Astrocyte (in vitro differentiated cells and primary cell): Measurements from ENCODE around the gene EPB41L1.

Source experiments
- EZH2 ChIP-seq: IDR thresholded peaks from 2 replicates; pipeline ENCODE4 v1.6.1; 2012; ENCODE audit warnings: mild to moderate bottlenecking, low read length, inconsistent platforms; ENCODE audit not compliant: insufficient read depth
- TF ChIP-seq, protein P1 (sequence below): IDR thresholded peaks from 2 replicates; pipeline ENCODE4 v1.5.1; 2011; ENCODE audit warnings: low read depth, mild to moderate bottlenecking, inconsistent platforms, low read length, moderate library complexity; ENCODE audit not compliant: insufficient read depth

- TF ChIP-seq, protein P1, sequence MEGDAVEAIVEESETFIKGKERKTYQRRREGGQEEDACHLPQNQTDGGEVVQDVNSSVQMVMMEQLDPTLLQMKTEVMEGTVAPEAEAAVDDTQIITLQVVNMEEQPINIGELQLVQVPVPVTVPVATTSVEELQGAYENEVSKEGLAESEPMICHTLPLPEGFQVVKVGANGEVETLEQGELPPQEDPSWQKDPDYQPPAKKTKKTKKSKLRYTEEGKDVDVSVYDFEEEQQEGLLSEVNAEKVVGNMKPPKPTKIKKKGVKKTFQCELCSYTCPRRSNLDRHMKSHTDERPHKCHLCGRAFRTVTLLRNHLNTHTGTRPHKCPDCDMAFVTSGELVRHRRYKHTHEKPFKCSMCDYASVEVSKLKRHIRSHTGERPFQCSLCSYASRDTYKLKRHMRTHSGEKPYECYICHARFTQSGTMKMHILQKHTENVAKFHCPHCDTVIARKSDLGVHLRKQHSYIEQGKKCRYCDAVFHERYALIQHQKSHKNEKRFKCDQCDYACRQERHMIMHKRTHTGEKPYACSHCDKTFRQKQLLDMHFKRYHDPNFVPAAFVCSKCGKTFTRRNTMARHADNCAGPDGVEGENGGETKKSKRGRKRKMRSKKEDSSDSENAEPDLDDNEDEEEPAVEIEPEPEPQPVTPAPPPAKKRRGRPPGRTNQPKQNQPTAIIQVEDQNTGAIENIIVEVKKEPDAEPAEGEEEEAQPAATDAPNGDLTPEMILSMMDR: no peak
- TF ChIP-seq EZH2: no peak
Observed at GRCh38 chr20:36230019-36230418, 75.5 kb downstream of the EPB41L1 start.
